ENCODE results near the gene ADM.
"Not testable (repeated sequence)": the region's sequence is repeated elsewhere in the genome, so short reads cannot be mapped to it uniquely, and the experiment has no call there.

Gene ADM

GRCh38 chr11:10304495-10305261 is at the start of gene ADM:
Gene ADM, plus strand, starts transcription at chr11:10305073. Its CDS starts 628 bp downstream, at chr11:10305701.
- DNase-seq (ENCODE audit: low read depth, low spot score): no peak
- H3K27ac ChIP-seq: peak within 1 kb of the TSS; percentile 99

GRCh38 chr11:10255388-10256125 is 49.3 kb upstream of the ADM start:
- H3K27ac ChIP-seq: no peak overlapping the region
- no peak for DNase-seq (ENCODE audit: low read depth, low spot score)

GRCh38 chr11:10257478-10257877 is 47.4 kb upstream of the ADM start:
- no peak for DNase-seq (ENCODE audit: low read depth, low spot score)
- no peak overlapping the region for H3K27ac ChIP-seq

GRCh38 chr11:10261821-10262220 is 43.1 kb upstream of the ADM start:
- peak overlapping the region; percentile 28 for H3K27ac ChIP-seq
- DNase-seq (ENCODE audit: low read depth, low spot score): no peak

- H3K27ac ChIP-seq: no peak overlapping the region
- DNase-seq (ENCODE audit: low read depth, low spot score): no peak
Measured at GRCh38 chr11:10263929-10264328, 40.9 kb upstream of the ADM start.

- not testable (repeated sequence) for H3K27ac ChIP-seq; DNase-seq (ENCODE audit: low read depth, low spot score)
Measured at GRCh38 chr11:10264716-10265115, 40.2 kb upstream of the ADM start.

- no peak for DNase-seq (ENCODE audit: low read depth, low spot score)
- H3K27ac ChIP-seq: no peak overlapping the region
Measured at GRCh38 chr11:10265936-10266335, 38.9 kb upstream of the ADM start.

- H3K27ac ChIP-seq: no peak overlapping the region
- no peak for DNase-seq (ENCODE audit: low read depth, low spot score)
Measured at GRCh38 chr11:10267821-10268220, 37.1 kb upstream of the ADM start.

GRCh38 chr11:10268746-10269488 is 36.0 kb upstream of the ADM start:
- DNase-seq (ENCODE audit: low read depth, low spot score): no peak
- H3K27ac ChIP-seq: no peak overlapping the region

- DNase-seq (ENCODE audit: low read depth, low spot score): no peak
- no peak overlapping the region for H3K27ac ChIP-seq
Measured at GRCh38 chr11:10272132-10272531, 32.7 kb upstream of the ADM start.

GRCh38 chr11:10273738-10274137 is 31.1 kb upstream of the ADM start:
- DNase-seq (ENCODE audit: low read depth, low spot score): no peak
- no peak overlapping the region for H3K27ac ChIP-seq

GRCh38 chr11:10274726-10275125 is 30.1 kb upstream of the ADM start:
- H3K27ac ChIP-seq: no peak overlapping the region
- DNase-seq (ENCODE audit: low read depth, low spot score): no peak

GRCh38 chr11:10275714-10276113 is 29.2 kb upstream of the ADM start:
- DNase-seq (ENCODE audit: low read depth, low spot score): no peak
- H3K27ac ChIP-seq: peak overlapping the region; percentile 27

- H3K27ac ChIP-seq: no peak overlapping the region
Measured at GRCh38 chr11:10282117-10282516, 22.8 kb upstream of the ADM start.

GRCh38 chr11:10283991-10284390 is 20.9 kb upstream of the ADM start:
- no peak for DNase-seq (ENCODE audit: low read depth, low spot score)
- H3K27ac ChIP-seq: no peak overlapping the region

More at GRCh38 chr11:10282117-10282516, 22.8 kb upstream of the ADM start:
- DNase-seq (ENCODE audit: low read depth, low spot score): no peak

- no peak overlapping the region for H3K27ac ChIP-seq
- no peak for DNase-seq (ENCODE audit: low read depth, low spot score)
Measured at GRCh38 chr11:10285148-10285802, 19.6 kb upstream of the ADM start.

GRCh38 chr11:10287140-10287539 is 17.7 kb upstream of the ADM start:
- H3K27ac ChIP-seq: no peak overlapping the region
- DNase-seq (ENCODE audit: low read depth, low spot score): no peak

GRCh38 chr11:10287766-10288715 is 16.8 kb upstream of the ADM start:
- DNase-seq (ENCODE audit: low read depth, low spot score): no peak
- no peak overlapping the region for H3K27ac ChIP-seq

Data from epithelial cell of prostate (primary cell).